A673 (cell line): ENCODE data around the gene JAK3.

Experiments used
- CTCF ChIP-seq: fragments of 300-800, 200-600 bp; sonication (generic); conservative IDR thresholded peaks from 2 replicates; pipeline ENCODE4 v1.5.1; 2017; ENCODE audit warnings: low read depth, mild to moderate bottlenecking, antibody characterized with exemption, low read length, moderate library complexity, mixed read lengths
- EZH2 ChIP-seq: fragments of 200-600 bp; sonication (generic); IDR thresholded peaks from 2 replicates; pipeline ENCODE4 v1.6.1; 2017; ENCODE audit warnings: borderline replicate concordance, low read depth, mild to moderate bottlenecking, mixed read lengths, antibody characterized with exemption, low read length; ENCODE audit not compliant: poor library complexity, severe bottlenecking

- TF ChIP-seq CTCF (no peak), EZH2 (no peak)
Observed at GRCh38 chr19:17795495-17795856, 52.3 kb downstream of the JAK3 start.
